ENCODE measurements around the gene TULP3.

The TULP3 gene

DNA sequence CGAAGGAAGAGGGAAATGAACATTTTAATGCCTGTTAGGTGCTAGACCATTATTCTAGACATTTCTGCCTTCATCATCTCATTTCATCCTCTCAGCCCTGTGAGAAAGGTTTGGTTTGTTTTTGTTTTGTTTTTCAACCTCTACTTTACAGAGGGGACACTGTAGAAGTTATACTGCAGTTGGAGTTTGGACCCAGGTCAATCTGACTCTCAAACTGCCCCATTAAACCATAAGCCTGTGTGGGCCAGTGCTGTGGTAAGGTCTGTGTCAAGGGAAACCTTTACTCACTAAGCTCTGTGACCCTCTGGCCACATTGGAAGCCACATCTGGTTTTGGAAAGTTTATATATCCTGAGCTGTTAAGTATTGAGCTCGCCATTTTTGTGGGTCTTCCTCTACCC lies 77.0 kb downstream of the TULP3 start:
- TF ChIP-seq, protein P1, sequence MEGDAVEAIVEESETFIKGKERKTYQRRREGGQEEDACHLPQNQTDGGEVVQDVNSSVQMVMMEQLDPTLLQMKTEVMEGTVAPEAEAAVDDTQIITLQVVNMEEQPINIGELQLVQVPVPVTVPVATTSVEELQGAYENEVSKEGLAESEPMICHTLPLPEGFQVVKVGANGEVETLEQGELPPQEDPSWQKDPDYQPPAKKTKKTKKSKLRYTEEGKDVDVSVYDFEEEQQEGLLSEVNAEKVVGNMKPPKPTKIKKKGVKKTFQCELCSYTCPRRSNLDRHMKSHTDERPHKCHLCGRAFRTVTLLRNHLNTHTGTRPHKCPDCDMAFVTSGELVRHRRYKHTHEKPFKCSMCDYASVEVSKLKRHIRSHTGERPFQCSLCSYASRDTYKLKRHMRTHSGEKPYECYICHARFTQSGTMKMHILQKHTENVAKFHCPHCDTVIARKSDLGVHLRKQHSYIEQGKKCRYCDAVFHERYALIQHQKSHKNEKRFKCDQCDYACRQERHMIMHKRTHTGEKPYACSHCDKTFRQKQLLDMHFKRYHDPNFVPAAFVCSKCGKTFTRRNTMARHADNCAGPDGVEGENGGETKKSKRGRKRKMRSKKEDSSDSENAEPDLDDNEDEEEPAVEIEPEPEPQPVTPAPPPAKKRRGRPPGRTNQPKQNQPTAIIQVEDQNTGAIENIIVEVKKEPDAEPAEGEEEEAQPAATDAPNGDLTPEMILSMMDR (IDR thresholded peaks at IDR 0.05; ENCODE audit: low read depth, low read length), result no peak
- no peak overlapping the region for H3K4me3 ChIP-seq (ENCODE audit: low read depth, low read length)

DNA sequence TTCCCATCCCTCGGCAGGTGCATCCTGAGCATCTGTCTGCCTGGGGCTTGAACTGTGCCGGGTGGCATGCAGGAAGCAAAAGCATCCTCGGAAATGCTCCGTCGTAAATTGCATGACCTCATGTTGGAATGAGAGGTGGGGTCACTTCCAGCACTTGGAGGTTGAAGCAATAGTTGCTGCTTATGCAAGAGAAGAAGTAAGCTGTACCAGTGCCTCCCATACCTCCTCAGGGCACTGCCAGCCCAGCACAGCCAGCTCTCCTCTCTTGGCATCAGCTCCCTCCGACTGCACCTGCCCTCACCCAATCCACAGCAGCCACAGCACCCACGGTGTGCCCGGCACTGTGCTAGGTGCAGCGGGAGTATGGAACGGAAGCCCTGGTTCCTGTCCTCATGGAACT lies 80.1 kb downstream of the TULP3 start:
- TF ChIP-seq, protein P1 (IDR thresholded peaks at IDR 0.05; ENCODE audit: low read depth, low read length), result no peak
- no peak overlapping the region for H3K4me3 ChIP-seq (ENCODE audit: low read depth, low read length)

DNA sequence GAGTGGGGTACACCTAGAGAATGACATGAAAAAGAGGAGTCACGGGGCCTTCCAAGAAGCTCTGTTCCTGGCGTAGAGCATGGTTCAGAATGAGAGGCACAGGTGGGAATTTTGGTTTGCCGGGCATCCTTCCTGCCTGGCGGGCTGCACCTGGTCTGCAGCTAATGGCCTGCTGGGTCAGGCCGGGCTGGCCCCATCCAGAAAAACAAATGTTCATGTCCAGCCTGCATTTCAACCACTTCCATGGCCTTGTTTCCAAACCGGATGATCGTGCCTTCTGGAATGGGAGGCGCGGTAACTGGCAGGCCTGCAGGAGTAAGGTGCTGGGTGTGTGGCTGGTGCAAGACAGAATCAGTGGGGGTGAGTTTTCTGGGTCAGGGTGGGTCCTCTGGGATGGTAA lies 82.9 kb downstream of the TULP3 start:
- no peak overlapping the region for H3K4me3 ChIP-seq (ENCODE audit: low read depth, low read length)
- TF ChIP-seq, protein P1 (IDR thresholded peaks at IDR 0.05; ENCODE audit: low read depth, low read length), result no peak

DNA sequence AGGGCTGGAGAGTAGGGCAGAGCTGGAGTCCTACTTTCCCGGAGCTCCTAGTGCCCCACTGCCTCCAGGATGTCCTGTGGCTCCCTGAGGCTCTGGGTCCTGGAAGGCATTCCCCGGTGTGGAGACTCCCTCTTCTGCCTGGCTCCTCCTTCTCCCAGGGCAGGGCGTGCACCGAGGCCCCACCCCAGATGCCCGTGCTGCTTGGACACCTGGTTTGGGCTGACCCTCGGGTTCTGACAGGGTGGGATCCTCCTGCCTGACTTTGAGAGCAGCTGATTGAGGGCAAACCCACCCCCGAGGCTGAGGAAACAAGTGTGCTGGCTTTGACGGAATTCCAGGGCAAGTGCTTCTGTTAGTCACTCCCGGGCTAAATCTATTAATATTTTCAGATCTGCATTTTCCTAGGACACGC lies 83.9 kb downstream of the TULP3 start:
- no peak overlapping the region for H3K4me3 ChIP-seq (ENCODE audit: low read depth, low read length)
- TF ChIP-seq, protein P1 (IDR thresholded peaks at IDR 0.05; ENCODE audit: low read depth, low read length), result no peak

DNA sequence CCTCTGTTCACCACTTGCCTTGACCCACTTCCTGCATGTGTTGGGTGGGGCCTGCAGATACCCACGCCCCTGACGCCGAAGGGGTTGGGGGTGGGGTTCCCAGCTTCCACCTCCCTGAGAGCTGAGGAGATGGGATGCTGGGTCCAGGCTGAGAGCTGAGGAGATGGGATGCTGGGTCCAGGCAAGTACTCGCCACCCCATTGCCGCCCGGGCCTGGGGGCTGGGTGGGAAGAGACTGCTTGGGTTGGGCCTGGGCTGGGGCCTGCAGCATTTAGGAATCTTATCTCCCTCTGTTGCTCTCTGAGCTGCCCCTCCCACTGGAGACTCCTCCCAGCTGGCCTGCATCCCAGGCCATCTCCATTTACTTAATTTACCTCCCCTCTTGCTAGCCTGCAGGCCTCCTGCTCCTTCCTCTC lies 85.9 kb downstream of the TULP3 start:
- H3K4me3 ChIP-seq (ENCODE audit: low read depth, low read length), result no peak overlapping the region
- TF ChIP-seq, protein P1 (IDR thresholded peaks at IDR 0.05; ENCODE audit: low read depth, low read length), result no peak

DNA sequence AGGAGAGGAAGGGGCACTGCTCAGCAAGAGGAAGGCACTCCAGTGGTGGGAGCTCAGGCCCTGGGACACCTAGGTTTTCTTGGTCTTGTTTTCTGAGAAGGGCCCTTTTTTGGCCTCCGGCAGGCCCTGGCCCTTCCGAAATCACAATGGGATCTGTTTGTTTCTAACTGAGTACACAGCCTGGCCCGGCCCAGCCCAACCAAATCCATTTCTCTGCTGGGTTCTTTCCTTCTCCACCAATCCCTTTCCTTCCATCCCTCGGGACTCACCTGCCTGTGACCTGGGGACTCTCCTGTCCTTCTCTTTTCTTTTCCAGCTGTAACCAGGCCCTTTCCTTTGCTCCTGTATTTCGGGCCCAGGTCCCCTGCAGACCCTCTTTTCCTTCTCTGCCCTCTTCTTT lies 87.1 kb downstream of the TULP3 start:
- H3K4me3 ChIP-seq (ENCODE audit: low read depth, low read length), result no peak overlapping the region
- TF ChIP-seq, protein P1 (IDR thresholded peaks at IDR 0.05; ENCODE audit: low read depth, low read length), result no peak

DNA sequence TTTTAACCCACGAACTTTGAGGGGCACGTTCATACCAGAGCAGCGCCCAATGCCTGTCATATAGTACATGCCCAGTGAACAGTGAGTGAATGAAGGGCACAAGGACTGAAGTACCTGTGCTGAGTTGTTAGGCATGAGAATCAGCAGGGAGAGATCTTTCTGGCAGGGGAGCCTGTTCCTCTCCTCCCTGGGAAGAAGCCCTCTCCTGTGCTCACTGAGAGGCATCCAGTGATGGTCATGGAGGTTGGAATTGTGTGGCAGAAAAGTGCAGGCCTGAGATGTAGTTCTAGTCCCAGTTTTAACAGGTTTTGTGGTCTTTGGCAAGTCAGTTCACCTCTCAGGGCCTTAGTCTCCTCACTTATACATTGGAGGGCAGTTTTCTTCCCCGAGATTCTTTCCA lies 89.1 kb downstream of the TULP3 start:
- H3K4me3 ChIP-seq (ENCODE audit: low read depth, low read length), result no peak overlapping the region
- TF ChIP-seq, protein P1 (IDR thresholded peaks at IDR 0.05; ENCODE audit: low read depth, low read length), result no peak
